Smooth muscle cell (in vitro differentiated cells): Measurements from ENCODE around the gene PSORS1C2. TPM values are rescaled to one million over a fixed set of nuclear protein-coding genes. Genes with fewer than 3 reads are reported as not detected.
"Not testable (repeated sequence)": the region's sequence is repeated elsewhere in the genome, so short reads cannot be mapped to it uniquely, and the experiment has no call there.

Source experiments
- DNase-seq: peaks from one replicate; lab custom pipeline; 2025; ENCODE audit not compliant: unreplicated experiment; lab: John Stamatoyannopoulos, UW
- H2AFZ ChIP-seq: fragments of 200-600 bp; sonication (generic); 2 replicates; pipeline ENCODE4 v1.6.0; 2016; ENCODE audit warnings: antibody characterized with exemption, low read depth, mild to moderate bottlenecking
- H3F3A ChIP-seq: fragments of 200-600 bp; sonication (generic); 2 replicates; pipeline ENCODE4 v1.6.0; 2017; ENCODE audit warnings: antibody characterized with exemption, low read depth
- H3K27ac ChIP-seq: fragments of 200-600 bp; sonication (generic); 2 replicates; pipeline ENCODE4 v1.5.1; 2016; ENCODE audit warnings: low read depth, mild to moderate bottlenecking
- H3K27me3 ChIP-seq: fragments of 200-600 bp; sonication (generic); 2 replicates; pipeline ENCODE4 v1.6.1; 2016; ENCODE audit warnings: low read depth, mild to moderate bottlenecking
- H3K36me3 ChIP-seq: fragments of 200-600 bp; sonication (generic); 2 replicates; pipeline ENCODE4 v1.5.1; 2016; ENCODE audit warnings: low read depth
- H3K4me1 ChIP-seq: fragments of 200-600 bp; sonication (generic); 2 replicates; pipeline ENCODE4 v1.5.1; 2016; ENCODE audit warnings: low read depth
- H3K4me2 ChIP-seq: fragments of 200-600 bp; sonication (generic); 2 replicates; pipeline ENCODE4 v1.6.0; 2016; ENCODE audit warnings: mild to moderate bottlenecking
- H3K4me3 ChIP-seq: fragments of 200-600 bp; sonication (generic); 2 replicates; pipeline ENCODE4 v1.5.1; 2016; ENCODE audit warnings: mild to moderate bottlenecking
- H3K79me2 ChIP-seq: fragments of 200-600 bp; sonication (generic); 2 replicates; pipeline ENCODE4 v1.6.0; 2016; ENCODE audit warnings: low read depth, mild to moderate bottlenecking
- H3K9ac ChIP-seq: fragments of 200-600 bp; sonication (generic); 2 replicates; pipeline ENCODE4 v1.6.0; 2016; ENCODE audit warnings: low read depth
- H3K9me3 ChIP-seq: fragments of 200-600 bp; sonication (generic); replicated peaks from 2 replicates; pipeline ENCODE4 v1.5.1; 2016; ENCODE audit warnings: low read depth
- H4K20me1 ChIP-seq: fragments of 200-600 bp; sonication (generic); 2 replicates; pipeline ENCODE4 v1.6.0; 2016; ENCODE audit warnings: low read depth
- WGBS: methylation state at CpG from one replicate; pipeline ENCODE4 v1.1.7; 2016; ENCODE audit warnings: low lambda C conversion rate; 5-methylcytosine and 5-hydroxymethylcytosine counted together
- polyA plus RNA-seq: library from polyadenylated mRNA; unstranded; fragments of >200 nt; fragmentation: Nextera tagmentation; extraction: Ambion mirVana; gene quantifications from 2 replicates; pipeline ENCODE4 v1.2.1, GENCODE V29; 2016
- total RNA-seq: library from RNA; depleted of rRNA; stranded (reverse); fragments of >200 nt; gene quantifications from 2 replicates; pipeline ENCODE4 v1.2.3, GENCODE V29; 2014
- TF ChIP-seq, protein P1 (sequence below): fragments of 200-600 bp; sonication (generic); IDR thresholded peaks from 2 replicates; pipeline ENCODE4 v1.5.1; 2017; ENCODE audit warnings: borderline replicate concordance, mild to moderate bottlenecking, antibody characterized with exemption; ENCODE audit not compliant: insufficient read depth, poor library complexity, severe bottlenecking

Gene PSORS1C2
- total and polyA plus RNA-seq, 2 experiments from 2014 or later, result 0.49 to 1.1 TPM

- TF ChIP-seq, protein P1, sequence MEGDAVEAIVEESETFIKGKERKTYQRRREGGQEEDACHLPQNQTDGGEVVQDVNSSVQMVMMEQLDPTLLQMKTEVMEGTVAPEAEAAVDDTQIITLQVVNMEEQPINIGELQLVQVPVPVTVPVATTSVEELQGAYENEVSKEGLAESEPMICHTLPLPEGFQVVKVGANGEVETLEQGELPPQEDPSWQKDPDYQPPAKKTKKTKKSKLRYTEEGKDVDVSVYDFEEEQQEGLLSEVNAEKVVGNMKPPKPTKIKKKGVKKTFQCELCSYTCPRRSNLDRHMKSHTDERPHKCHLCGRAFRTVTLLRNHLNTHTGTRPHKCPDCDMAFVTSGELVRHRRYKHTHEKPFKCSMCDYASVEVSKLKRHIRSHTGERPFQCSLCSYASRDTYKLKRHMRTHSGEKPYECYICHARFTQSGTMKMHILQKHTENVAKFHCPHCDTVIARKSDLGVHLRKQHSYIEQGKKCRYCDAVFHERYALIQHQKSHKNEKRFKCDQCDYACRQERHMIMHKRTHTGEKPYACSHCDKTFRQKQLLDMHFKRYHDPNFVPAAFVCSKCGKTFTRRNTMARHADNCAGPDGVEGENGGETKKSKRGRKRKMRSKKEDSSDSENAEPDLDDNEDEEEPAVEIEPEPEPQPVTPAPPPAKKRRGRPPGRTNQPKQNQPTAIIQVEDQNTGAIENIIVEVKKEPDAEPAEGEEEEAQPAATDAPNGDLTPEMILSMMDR, result no peak
- Histone ChIP-seq H4K20me1 (no peaks in the 10 kb centered on the region), H3K4me1 (peaks cover 6% of the 10 kb centered on the region), H3F3A (no peaks in the 10 kb centered on the region), H3K27me3 (peaks cover 27% of the 10 kb centered on the region), H3K9ac (no peak overlapping the region), H3K79me2 (no peaks in the 10 kb centered on the region), H3K9me3 (no peaks in the 10 kb centered on the region), H3K36me3 (no peaks in the 10 kb centered on the region), H3K4me2 (no peak overlapping the region), H3K4me3 (no peak overlapping the region), H2AFZ (no peak overlapping the region), H3K27ac (no peak overlapping the region)
- DNase-seq, result no peak
- 28% methylated on average over 10 of the region's 10 CpGs for WGBS
Observed at GRCh38 chr6:31169123-31169857, 30.4 kb upstream of the PSORS1C2 start.

GRCh38 chr6:31168606-31169005, 29.7 kb upstream of the PSORS1C2 start:
- no peak for DNase-seq
- Histone ChIP-seq H3K4me3 (no peak overlapping the region), H3K4me2 (no peak overlapping the region), H3K4me1 (peaks cover 6% of the 10 kb centered on the region), H4K20me1 (no peaks in the 10 kb centered on the region), H3K36me3 (no peaks in the 10 kb centered on the region), H3K27me3 (peaks cover 27% of the 10 kb centered on the region), H3K79me2 (no peaks in the 10 kb centered on the region), H3K27ac (no peak overlapping the region), H2AFZ (no peak overlapping the region), H3K9ac (no peak overlapping the region), H3K9me3 (no peaks in the 10 kb centered on the region), H3F3A (no peaks in the 10 kb centered on the region)
- TF ChIP-seq, protein P1, result no peak
- 8% methylated on average over 3 of the region's 3 CpGs for WGBS

DNA sequence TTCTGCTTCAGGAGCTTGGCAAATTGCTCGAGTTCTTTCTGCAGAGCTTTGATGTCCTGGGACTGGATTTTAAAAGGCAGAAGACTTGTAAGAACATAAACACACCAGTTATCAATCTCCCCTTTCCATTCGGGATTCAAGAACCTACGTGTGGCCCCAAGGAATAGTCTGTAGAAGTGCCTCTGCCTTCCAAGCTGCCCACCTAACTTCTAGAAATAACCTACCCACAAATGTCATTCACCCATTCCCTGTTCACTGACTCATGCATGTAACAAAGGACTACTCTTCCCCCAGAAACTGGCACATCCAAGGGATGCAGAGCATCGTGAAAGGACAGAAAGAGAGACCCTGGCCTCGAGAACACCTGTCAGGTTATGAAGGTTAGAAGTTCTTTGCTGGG, 27.1 kb upstream of the PSORS1C2 start:
- no peak overlapping the region for H3K4me3 ChIP-seq
- H3K27ac ChIP-seq, result no peak overlapping the region
- H2AFZ ChIP-seq, result no peak overlapping the region
- H3K36me3 ChIP-seq, result no peaks in the 10 kb centered on the region
- TF ChIP-seq, protein P1, result no peak
- H4K20me1 ChIP-seq, result no peaks in the 10 kb centered on the region
- H3K27me3 ChIP-seq, result peaks cover 27% of the 10 kb centered on the region
- no peak overlapping the region for H3K9ac ChIP-seq
- no peaks in the 10 kb centered on the region for H3K79me2 ChIP-seq
- DNase-seq, result no peak
- H3K9me3 ChIP-seq, result no peaks in the 10 kb centered on the region
- whole genome bisulfite sequencing, result 70% methylated on average over 5 of the region's 5 CpGs
- no peaks in the 10 kb centered on the region for H3K4me1 ChIP-seq
- H3F3A ChIP-seq, result no peaks in the 10 kb centered on the region
- no peak overlapping the region for H3K4me2 ChIP-seq

- 94% methylated on average over 17 of the region's 17 CpGs for WGBS
- not testable (repeated sequence) for H4K20me1 ChIP-seq, H3K4me2 ChIP-seq, H3K4me3 ChIP-seq, H3K27ac ChIP-seq, H3F3A ChIP-seq, DNase-seq, H3K79me2 ChIP-seq, H3K36me3 ChIP-seq, H3K9ac ChIP-seq, H2AFZ ChIP-seq, H3K9me3 ChIP-seq, H3K4me1 ChIP-seq
- peaks cover 21% of the 10 kb centered on the region for H3K27me3 ChIP-seq
Observed at GRCh38 chr6:31165064-31165832, 26.4 kb upstream of the PSORS1C2 start.

- H3K79me2 ChIP-seq, DNase-seq, H3K36me3 ChIP-seq, H3F3A ChIP-seq, H4K20me1 ChIP-seq, H3K9me3 ChIP-seq, H3K9ac ChIP-seq, H3K27ac ChIP-seq, H3K4me2 ChIP-seq, H3K4me1 ChIP-seq, H2AFZ ChIP-seq, H3K4me3 ChIP-seq: not testable (repeated sequence)
- 98% methylated on average over 7 of the region's 9 CpGs for WGBS
- peaks cover 14% of the 10 kb centered on the region for H3K27me3 ChIP-seq
Observed at GRCh38 chr6:31164475-31165063, 25.7 kb upstream of the PSORS1C2 start.
